Adrenal gland (tissue), 12 donors: Measurements from ENCODE around the gene C6orf89. TPM values are rescaled to one million over a fixed set of nuclear protein-coding genes. Genes with fewer than 3 reads are reported as not detected.

ENCODE experiments used
- DNase-seq, 7 donors: peaks; one replicate each; pipeline ENCODE4 v3.0.0-alpha.2; 2019 to 2020
- H3K27ac ChIP-seq, 5 donors: fragments of 200-600 bp; sonication (generic) in 4 of 5; 1 replicate in 3 of 5; 2 replicates in 2 of 5; pipeline versions ENCODE4 v1.5.1 to v1.8.0; 2016 to 2020; ENCODE audit warnings: mild to moderate bottlenecking in 1 of 5
- H3K27me3 ChIP-seq: fragments of 200-600 bp; 2 replicates; pipeline ENCODE4 v1.8.0; 2021
- H3K36me3 ChIP-seq, 2 donors: fragments of 200-600 bp; replicated peaks in 1 of 2; 1 replicate in 1 of 2; 2 replicates in 1 of 2; pipeline versions ENCODE4 v1.5.1 to v1.8.0; 2018 to 2022
- H3K4me1 ChIP-seq, 2 donors: fragments of 200-600 bp; replicated peaks in 1 of 2; 1 replicate in 1 of 2; 2 replicates in 1 of 2; pipeline versions ENCODE4 v1.5.1 to v1.8.0; 2018 to 2021
- H3K4me3 ChIP-seq, 4 donors: fragments of 200-600 bp; sonication (generic) in 3 of 4; one replicate each; pipeline ENCODE4 v1.5.1; 2016 to 2018
- H3K9me3 ChIP-seq, 3 donors: fragments of 200-600 bp; sonication (generic) in 1 of 3; replicated peaks in 1 of 3; 1 replicate in 2 of 3; 2 replicates in 1 of 3; pipeline versions ENCODE4 v1.5.1 to v1.8.0; 2016 to 2021
- CTCF ChIP-seq, 6 experiments: fragments of 450-650 bp in 4 of 6; fragments of 200-600 bp in 2 of 6; sonication (generic) in 1 of 6; IDR thresholded peaks; 1 replicate in 5 of 6; 2 replicates in 1 of 6; pipeline versions ENCODE4 v1.5.1 to v1.8.0; 2016 to 2021; ENCODE audit warnings: antibody characterized with exemption in 6 of 6, mild to moderate bottlenecking in 2 of 6, moderate library complexity in 1 of 6
- POLR2A ChIP-seq, 2 donors: fragments of 450-650 bp; IDR thresholded peaks; one replicate each; pipeline ENCODE4 v1.6.1; 2017; ENCODE audit warnings: antibody characterized with exemption in 2 of 2, mild to moderate bottlenecking in 2 of 2, moderate library complexity in 1 of 2
- WGBS, 4 donors: extraction: QIAGEN DNeasy Blood & Tissue Kit in 2 of 4; methylation state at CpG; one replicate each; pipeline versions ENCODE4 v1.1.5 to v1.1.7; 2013 to 2017; 5-methylcytosine and 5-hydroxymethylcytosine counted together
- intact Hi-C, 2 donors: fragments of 100-400 bp; cut with DNase I; formaldehyde crosslinking; loops; one replicate each; pipeline versions ENCODE4 v1.14.1 to v1.15.0; 2022 to 2023
- polyA plus RNA-seq, 3 donors: library from polyadenylated mRNA; stranded (reverse); fragments of 200-250 nt in 2 of 3; fragments of 350-450 nt in 1 of 3; fragmentation: Illumina TruSeq in 1 of 3; extraction: RNeasy Lipid Tissue Mini Kit (QIAGEN cat#74804) in 1 of 3; gene quantifications; one replicate each; pipeline ENCODE4 v1.2.3, GENCODE V29; 2013 to 2014
- total RNA-seq, 9 donors: library from RNA; depleted of rRNA in 4 of 9; stranded (reverse); fragments of >200 nt in 4 of 9; fragments of 120-200 nt in 1 of 9; fragmentation: NEBNext Ultra II Directional in 1 of 9; extraction: Animal tissue kit (Norgen Biotek cat#: 25700) in 1 of 9; gene quantifications; one replicate each; pipeline versions ENCODE4 v1.1.0 to v1.2.4, GENCODE V29; 2013 to 2023
- donor health status: healthy with polysubstance abuse.
- donor health status: Bipolar disorder and iron deficiency.
- donor health status: DM: yes; HTN: yes; CAD: no.
- donor health status: DM: no; HTN: no; CAD: no.
- donor health status: DM: no; HTN: no; CAD: no.
- donor health status: DM: yes; HTN: yes; CAD: no.

The C6orf89 gene
- total and polyA plus RNA-seq, 12 donors: 17.5 to 107 (median 75.7) TPM

GRCh38 chr6:36884610-36885009 is 1.1 kb upstream of the C6orf89 start:
- Histone ChIP-seq H3K4me3 (no peak overlapping the region), H3K4me1 (peaks cover 17 to 26% of the 10 kb centered on the region in 2 donors), H3K27me3 (no peaks in the 10 kb centered on the region), H3K27ac (no peak overlapping the region), H3K36me3 (no peaks in the 10 kb centered on the region), H3K9me3 (no peaks in the 10 kb centered on the region)
- intact Hi-C loops: loop anchor here in 1 of 2 donors (5.0 kb wide), 1 partner anchor 93 kb away; no protein-coding TSS in a partner anchor
- no peak for DNase-seq
- WGBS, 4 donors: 91 to 99% (median 97%) methylated on average over 3 of the region's 3 CpGs
- no peak for TF ChIP-seq POLR2A (IDR thresholded peaks at IDR 0.05)
- TF ChIP-seq CTCF (IDR thresholded peaks at IDR 0.05): no peak

GRCh38 chr6:36886950-36887618 is 1.3 kb downstream of the C6orf89 start:
- no peaks in the 10 kb centered on the region for H3K36me3 ChIP-seq
- intact Hi-C loops: loop anchor here in 1 of 2 donors (5.0 kb wide), 1 partner anchor 90 kb away; no protein-coding TSS in a partner anchor
- DNase-seq: no peak
- H3K9me3 ChIP-seq: no peaks in the 10 kb centered on the region
- no peak for TF ChIP-seq POLR2A (IDR thresholded peaks at IDR 0.05)
- no peak for TF ChIP-seq CTCF (IDR thresholded peaks at IDR 0.05)
- H3K27me3 ChIP-seq: no peaks in the 10 kb centered on the region
- WGBS, 4 donors: 67 to 78% (median 73%) methylated on average over 10 of the region's 10 CpGs
- H3K27ac ChIP-seq: peak overlapping the region in 1 of 5 donors; percentile 92
- H3K4me3 ChIP-seq: peak overlapping the region in 1 of 4 donors; percentile 81
- peaks cover 17 to 31% of the 10 kb centered on the region in 2 donors for H3K4me1 ChIP-seq

GRCh38 chr6:36888115-36888643 is 2.4 kb downstream of the C6orf89 start:
- H3K9me3 ChIP-seq: no peaks in the 10 kb centered on the region
- peaks cover 17 to 31% of the 10 kb centered on the region in 2 donors for H3K4me1 ChIP-seq
- peak overlapping the region in 1 of 5 donors; percentile 34 for H3K27ac ChIP-seq
- intact Hi-C loops: loop anchor here in 1 of 2 donors (5.0 kb wide), 1 partner anchor 89 kb away; no protein-coding TSS in a partner anchor
- TF ChIP-seq CTCF (IDR thresholded peaks at IDR 0.05): no peak
- TF ChIP-seq POLR2A (IDR thresholded peaks at IDR 0.05): no peak
- H3K4me3 ChIP-seq: no peak overlapping the region
- H3K27me3 ChIP-seq: no peaks in the 10 kb centered on the region
- H3K36me3 ChIP-seq: no peaks in the 10 kb centered on the region
- DNase-seq: no peak
- WGBS, 4 donors: 92 to 98% (median 96%) methylated on average over 7 of the region's 7 CpGs

GRCh38 chr6:36888654-36889481 is 3.1 kb downstream of the C6orf89 start:
- H3K27me3 ChIP-seq: no peaks in the 10 kb centered on the region
- peaks cover 17 to 31% of the 10 kb centered on the region in 2 donors for H3K4me1 ChIP-seq
- H3K36me3 ChIP-seq: no peaks in the 10 kb centered on the region
- no peak overlapping the region for H3K4me3 ChIP-seq
- no peak for DNase-seq
- no peak for TF ChIP-seq POLR2A (IDR thresholded peaks at IDR 0.05)
- TF ChIP-seq CTCF (IDR thresholded peaks at IDR 0.05): no peak
- intact Hi-C loops: loop anchor here in 1 of 2 donors (5.0 kb wide), 1 partner anchor 88 kb away; no protein-coding TSS in a partner anchor
- peak overlapping the region in 1 of 5 donors; percentile 34 for H3K27ac ChIP-seq
- no peaks in the 10 kb centered on the region for H3K9me3 ChIP-seq
- 26 to 36% (median 30%) methylated on average over 6 of the region's 6 CpGs for WGBS, 4 donors
